ENCODE measurements around the gene OR56A5.
"Not testable (repeated sequence)": the region's sequence is repeated elsewhere in the genome, so short reads cannot be mapped to it uniquely, and the experiment has no call there.

OR56A5 gene, protein sequence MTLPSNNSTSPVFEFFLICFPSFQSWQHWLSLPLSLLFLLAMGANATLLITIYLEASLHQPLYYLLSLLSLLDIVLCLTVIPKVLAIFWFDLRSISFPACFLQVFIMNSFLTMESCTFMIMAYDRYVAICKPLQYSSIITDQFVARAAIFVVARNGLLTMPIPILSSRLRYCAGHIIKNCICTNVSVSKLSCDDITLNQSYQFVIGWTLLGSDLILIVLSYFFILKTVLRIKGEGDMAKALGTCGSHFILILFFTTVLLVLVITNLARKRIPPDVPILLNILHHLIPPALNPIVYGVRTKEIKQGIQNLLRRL

GRCh38 chr11:5968394-5968793 is at the start of gene OR56A5:
Gene OR56A5 (minus strand): TSS chr11:5968494. CDS start chr11:5968494, 0 bp downstream.
- no peak for DNase-seq

DNA sequence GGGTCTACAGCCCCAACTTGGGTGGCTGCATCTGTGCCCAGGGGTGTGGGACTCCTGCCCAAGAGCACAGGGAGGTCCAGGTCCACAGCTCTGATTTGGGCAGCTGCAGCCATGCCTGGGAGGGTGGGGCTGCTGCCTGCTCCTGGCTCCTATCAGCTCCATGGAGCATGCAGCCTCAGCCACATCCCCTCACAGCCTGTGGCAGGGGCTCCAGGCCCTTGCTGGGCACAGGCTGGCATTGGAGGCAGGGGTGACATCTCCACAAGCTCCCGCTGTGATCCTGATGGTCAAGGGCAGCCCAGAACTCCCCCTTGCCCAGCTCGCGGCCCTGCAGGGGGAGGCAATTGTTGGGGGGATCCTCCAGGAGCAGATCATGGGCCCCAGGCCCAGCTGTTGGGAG is 44.7 kb upstream of the OR56A5 start:
- no peak for DNase-seq

- no peak for DNase-seq
Measured at GRCh38 chr11:6012035-6012668, 43.9 kb upstream of the OR56A5 start.

DNA sequence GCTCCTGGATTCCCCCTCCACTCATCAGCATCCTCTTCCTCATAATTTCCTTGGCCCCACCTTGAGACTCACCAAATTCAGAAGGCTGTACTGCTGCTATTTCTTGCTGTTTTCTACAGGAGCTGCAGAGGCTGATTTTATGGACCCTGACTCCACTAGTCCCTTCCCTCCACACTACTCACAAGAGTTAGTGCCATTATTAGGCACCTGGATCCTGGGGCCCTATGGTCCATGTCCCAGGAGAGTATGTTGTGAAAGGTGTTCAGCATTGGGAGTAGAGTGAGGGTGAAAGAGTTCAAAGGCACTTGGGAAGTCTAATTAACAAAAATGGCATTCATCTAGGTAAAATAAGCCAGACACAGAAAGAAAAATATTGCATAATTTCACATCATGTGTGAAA is 38.6 kb upstream of the OR56A5 start, which contains the start of gene OR56A4:
OR56A4 (minus strand) TSS at position 101 of the 400 bp plus-strand sequence. CDS start 3,954 bp downstream, outside the sequence.
- DNase-seq, result no peak

- DNase-seq, result no peak
Measured at GRCh38 chr11:6006395-6006794, 38.1 kb upstream of the OR56A5 start.

DNA sequence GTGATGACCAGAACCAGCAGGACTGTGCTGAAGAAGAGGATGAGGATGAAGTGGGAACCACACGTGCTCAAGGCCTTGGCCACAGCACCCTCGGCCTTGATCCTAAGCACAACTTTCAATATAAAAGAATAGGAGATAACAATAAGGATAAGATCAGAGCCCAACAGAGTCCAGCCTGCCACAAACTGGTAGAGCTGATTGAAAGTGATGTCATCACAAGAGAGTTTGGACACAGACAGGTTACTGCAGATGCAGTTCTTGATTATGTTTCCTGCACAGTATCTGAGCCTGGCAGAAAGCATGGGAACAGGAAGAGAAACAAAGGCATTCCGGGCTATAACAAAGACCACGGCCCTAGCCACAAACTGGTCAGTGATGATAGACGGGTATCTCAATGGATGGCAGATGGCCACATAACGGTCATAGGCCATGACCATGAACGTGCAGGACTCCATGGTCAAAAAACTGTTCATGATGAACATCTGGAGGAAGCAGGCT is 34.0 kb upstream of the OR56A5 start:
- DNase-seq, result no peak

GRCh38 chr11:5994791-5995190 is 26.5 kb upstream of the OR56A5 start:
- DNase-seq, result no peak

GRCh38 chr11:5992604-5993251 is 24.4 kb upstream of the OR56A5 start:
- no peak for DNase-seq

DNA sequence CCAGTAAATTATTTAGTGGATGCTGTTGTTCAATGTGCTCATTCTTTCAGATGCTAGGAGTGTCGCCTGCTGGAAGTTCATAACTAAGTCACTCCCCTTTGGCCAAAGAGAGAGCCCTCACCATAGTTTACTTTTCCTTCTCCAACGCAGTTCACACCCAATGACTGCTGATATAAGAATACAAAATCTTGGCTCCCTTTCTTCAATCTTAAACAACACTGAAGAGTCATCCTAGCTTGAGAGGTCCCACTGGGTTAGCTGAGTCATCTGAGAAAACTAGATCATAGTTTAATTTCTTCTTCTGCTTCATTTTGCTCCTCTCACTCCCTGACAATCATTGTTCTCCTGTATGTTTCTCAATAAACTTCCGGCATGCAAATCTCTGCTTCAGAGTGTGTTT is 23.9 kb upstream of the OR56A5 start:
- DNase-seq, result no peak

GRCh38 chr11:5989203-5989602 is 20.9 kb upstream of the OR56A5 start:
- DNase-seq, result no peak

DNA sequence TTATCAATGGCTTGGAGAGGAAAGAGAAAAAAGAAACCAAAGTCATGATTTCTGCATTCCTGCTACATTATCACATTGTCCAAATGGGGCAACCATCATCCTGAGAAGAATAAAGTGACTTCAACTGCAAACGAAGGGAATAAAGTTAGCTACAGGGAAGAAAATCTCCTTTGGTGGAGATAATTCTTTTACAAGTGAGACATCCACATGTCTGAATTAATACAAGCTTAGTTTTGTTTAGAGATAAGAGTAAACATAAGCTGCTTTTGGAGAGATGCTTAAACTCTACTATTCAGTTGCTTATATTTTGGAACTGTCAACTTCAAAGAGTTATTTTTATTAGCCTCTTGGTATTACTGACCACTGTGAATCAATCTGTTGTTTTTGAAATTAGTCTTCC is 18.6 kb upstream of the OR56A5 start, which contains the start of gene OR52L1:
OR52L1 (minus strand) TSS at position 101 of the 400 bp plus-strand sequence; CDS start at position 46, 55 bp downstream.
- DNase-seq, result no peak

DNA sequence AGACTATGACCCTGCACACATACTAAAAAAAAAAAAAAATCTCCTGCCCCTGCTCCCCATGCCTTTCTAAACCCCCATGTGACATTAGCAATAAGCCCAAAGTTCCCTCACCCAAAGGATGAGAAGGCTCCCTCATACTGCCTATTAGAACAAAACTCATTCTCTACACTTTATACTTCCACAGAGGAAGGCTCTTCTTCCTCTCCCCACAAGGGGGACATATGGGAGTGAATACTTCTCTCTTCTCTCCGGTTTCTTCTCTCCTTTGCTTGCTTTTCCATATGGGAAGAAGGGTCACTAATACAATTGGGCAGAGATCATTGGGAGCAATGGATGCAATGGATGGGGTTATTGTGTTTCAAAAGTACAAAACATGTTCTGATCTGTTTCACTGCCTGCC is 15.1 kb upstream of the OR56A5 start:
- DNase-seq, result no peak

DNA sequence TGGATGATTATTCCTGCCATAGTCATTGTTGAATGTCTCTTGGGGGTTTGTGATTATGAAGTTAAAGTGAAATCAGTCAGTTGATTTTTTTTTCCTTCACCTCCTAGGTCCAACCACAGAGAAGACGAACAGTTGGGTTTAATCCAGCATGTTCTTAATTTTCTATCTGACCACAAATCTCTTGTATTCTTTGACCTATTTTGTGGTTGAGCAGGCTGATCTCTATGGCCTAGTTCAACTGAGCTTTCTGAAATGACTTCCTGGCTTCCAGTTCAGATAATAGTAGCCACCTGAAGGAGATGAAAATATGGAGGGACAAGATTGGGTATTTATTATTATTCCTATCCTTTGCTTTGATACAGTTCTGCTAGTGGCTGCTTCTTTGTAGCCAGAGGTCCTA is 5.2 kb upstream of the OR56A5 start:
- DNase-seq, result no peak

- no peak for DNase-seq
Measured at GRCh38 chr11:5967708-5968107, 586 bp downstream of the OR56A5 start.

- DNase-seq, result no peak
Measured at GRCh38 chr11:5966958-5967357, 1.3 kb downstream of the OR56A5 start.

DNA sequence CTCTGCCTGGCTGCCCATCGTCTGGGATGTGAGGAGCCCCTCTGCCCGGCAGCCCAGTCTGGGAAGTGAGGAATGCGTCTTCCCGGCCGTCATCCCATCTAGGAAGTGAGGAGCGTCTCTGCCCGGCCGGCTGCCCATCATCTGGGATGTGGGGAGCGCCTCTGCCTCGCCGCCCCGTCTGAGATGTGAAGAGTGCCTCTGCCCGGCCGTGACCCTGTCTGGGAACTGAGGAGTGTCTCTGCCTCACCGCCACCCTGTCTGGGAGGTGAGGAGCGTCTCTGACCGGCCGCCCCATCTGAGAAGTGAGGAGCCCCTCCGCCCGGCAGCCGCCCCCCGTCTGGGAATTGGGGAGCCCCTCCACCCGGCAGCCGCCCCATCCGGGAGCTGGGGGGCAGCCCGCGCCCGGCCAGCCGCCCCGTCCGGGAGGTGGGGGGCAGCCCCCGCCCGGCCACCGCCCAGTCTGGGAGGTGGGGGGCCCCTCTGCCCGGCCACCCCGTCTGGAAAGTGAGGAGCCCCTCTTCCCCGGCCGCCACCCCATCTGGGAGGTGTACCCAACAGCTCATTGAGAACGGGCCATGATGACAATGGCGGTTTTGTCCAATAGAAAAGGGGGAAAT is 7.5 kb downstream of the OR56A5 start:
- DNase-seq, result not testable (repeated sequence)

DNA sequence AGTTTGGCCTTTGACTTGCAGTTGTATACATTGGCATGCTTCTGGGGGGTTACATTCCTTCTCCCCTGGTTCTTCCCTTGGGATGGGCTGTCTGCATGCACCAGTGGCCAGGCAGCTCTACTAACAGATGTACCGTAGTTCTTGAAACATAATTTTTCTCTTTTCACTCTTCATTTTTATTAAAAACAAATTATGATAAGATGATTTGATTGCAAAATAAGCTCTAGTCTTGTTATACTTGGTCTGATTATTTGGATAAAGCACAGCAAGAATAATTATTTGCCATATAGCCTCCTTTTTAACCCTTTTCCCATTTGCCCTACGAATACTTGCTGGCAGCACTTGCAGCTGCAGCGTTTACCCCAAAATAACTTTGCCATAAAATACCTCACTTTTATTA is 12.7 kb downstream of the OR56A5 start:
- DNase-seq, result no peak

DNA sequence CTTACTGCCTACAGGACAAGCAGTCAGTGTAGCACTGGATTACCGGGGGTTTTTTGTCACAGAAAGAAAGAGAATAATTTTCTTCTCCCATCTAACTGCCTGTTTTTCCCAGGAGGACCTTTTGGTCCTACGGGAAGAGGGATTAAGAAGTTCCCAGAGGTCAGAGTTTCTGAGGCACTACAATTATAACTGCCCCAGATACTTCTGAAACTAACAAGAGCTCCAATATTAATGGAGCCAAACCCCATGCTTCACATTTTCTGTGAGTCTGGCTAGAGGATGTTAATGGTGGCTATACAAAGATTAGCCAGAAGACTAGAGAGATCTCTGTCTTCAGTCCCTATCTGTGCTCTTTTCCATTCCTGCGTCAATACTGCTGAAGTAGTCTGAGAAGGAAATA is 26.3 kb downstream of the OR56A5 start, which contains the start of gene OR56A3:
OR56A3 (plus strand) TSS at position 301 of the 400 bp plus-strand sequence. CDS start 5,096 bp downstream, outside the sequence.
- no peak for DNase-seq

- no peak for DNase-seq
Measured at GRCh38 chr11:5940748-5941147, 27.5 kb downstream of the OR56A5 start.

- DNase-seq, result no peak
Measured at GRCh38 chr11:5938603-5938965, 29.7 kb downstream of the OR56A5 start.

DNA sequence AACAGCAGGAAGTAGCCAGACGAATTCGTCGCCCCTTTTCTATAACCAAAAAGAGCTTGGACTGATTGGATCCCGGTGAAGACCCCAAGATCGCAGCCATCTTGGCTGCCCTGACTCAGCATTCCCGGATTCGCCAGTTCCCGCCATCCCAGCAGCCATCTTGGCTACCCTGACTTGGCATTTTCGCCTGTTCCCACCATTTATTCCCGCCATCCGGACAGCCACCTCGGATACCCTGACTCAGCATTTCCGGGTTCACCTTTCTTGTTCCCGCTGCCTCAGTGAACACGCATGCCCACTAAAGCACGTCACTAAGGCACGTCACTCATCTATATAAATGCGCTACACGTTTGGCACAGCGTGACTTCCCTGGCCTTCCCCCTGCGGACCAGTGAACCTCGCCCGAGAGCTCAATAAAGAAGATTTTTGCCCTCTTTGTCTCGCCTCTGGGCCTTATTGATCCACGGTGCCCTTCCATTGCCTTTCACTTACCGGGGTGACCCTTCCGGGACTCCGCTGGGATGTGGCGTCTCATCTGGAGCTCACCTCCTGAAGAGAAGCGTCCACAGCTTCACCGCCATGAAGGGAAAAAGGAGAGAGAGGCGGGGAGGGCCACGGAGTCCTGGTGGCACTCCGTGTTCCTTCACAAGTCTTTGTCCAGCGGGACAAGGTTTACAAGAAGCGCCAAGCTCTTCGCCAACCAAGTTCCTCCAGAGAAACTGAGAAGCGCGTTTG is 30.3 kb downstream of the OR56A5 start:
- DNase-seq, result no peak

- no peak for DNase-seq
Measured at GRCh38 chr11:5933116-5933515, 35.2 kb downstream of the OR56A5 start.
